Measurements from ENCODE around the gene KHK. TPM values are rescaled to one million over a fixed set of nuclear protein-coding genes. Genes with fewer than 3 reads are reported as not detected.
"Not testable (repeated sequence)": the region's sequence is repeated elsewhere in the genome, so short reads cannot be mapped to it uniquely, and the experiment has no call there.

KHK gene
- total RNA-seq, 8 experiments from 2014 or later: 0.72 to 5.4 (median 3.4) TPM

- 83 to 92% (median 85%) methylated on average over 1 to 2 of the region's 2 CpGs; no CpG with 5 or more reads in 6 of the 10 experiments for WGBS, 10 experiments
- no peak overlapping the region for H3K27ac ChIP-seq
- H3K4me1 ChIP-seq (replicated peaks in 1 of 2): peaks cover 2 to 4% of the 10 kb centered on the region in 2 donors
- no peak overlapping the region for H3K4me3 ChIP-seq
- ATAC-seq (replicated peaks in 6 of 8): no peak
- in situ Hi-C loops (cut with MboI; ENCODE audit: low pct_unique_long_range_greater_than_20kb in 2 of 9, low sequenced_read_pairs in 9 of 9, unreplicated experiment in 9 of 9): loop anchor here in 3 of 9 experiments (10.0 to 25.0 kb wide), 3 partner anchors 109 to 133 kb away; partner anchors contain the start of genes ATRAID (in 1 of the 3), CAD (in 1 of the 3), MAPRE3 (in 1 of the 3) and SLC5A6 (in 1 of the 3)
These were observed 8.8 kb downstream of the KHK start for GRCh38 chr2:27095427-27095744.

- in situ Hi-C loops (cut with MboI; ENCODE audit: low pct_unique_long_range_greater_than_20kb in 2 of 9, low sequenced_read_pairs in 9 of 9, unreplicated experiment in 9 of 9): loop anchor here in 3 of 9 experiments (10.0 to 25.0 kb wide), 3 partner anchors 109 to 134 kb away; partner anchors contain the start of genes ATRAID (in 1 of the 3), CAD (in 1 of the 3), MAPRE3 (in 1 of the 3) and SLC5A6 (in 1 of the 3)
- Histone ChIP-seq H3K4me3 (peak overlapping the region; percentile 8 to 20 (median 18)), H3K27ac (no peak overlapping the region), H3K4me1 (replicated peaks in 1 of 2) (peaks cover 2 to 4% of the 10 kb centered on the region in 2 donors)
- WGBS, 10 experiments: 10 to 100% (median 53%) methylated on average over 1 to 12 of the region's 18 CpGs; no CpG with 5 or more reads in 4 of the 10 experiments
- ATAC-seq (replicated peaks in 6 of 8): peak; percentile 88 to 95 (median 90)
These were observed 9.4 kb downstream of the KHK start for GRCh38 chr2:27095745-27096651.

- in situ Hi-C loops (cut with MboI; ENCODE audit: low pct_unique_long_range_greater_than_20kb in 2 of 9, low sequenced_read_pairs in 9 of 9, unreplicated experiment in 9 of 9): loop anchor here in 3 of 9 experiments (10.0 to 25.0 kb wide), 3 partner anchors 108 to 135 kb away; partner anchors contain the start of genes ATRAID (in 1 of the 3), CAD (in 1 of the 3), MAPRE3 (in 1 of the 3) and SLC5A6 (in 1 of the 3)
- WGBS, 10 experiments: 41 to 76% (median 71%) methylated on average over 1 to 3 of the region's 3 CpGs; no CpG with 5 or more reads in 5 of the 10 experiments
- H3K4me1 ChIP-seq (replicated peaks in 1 of 2): peaks cover 2 to 4% of the 10 kb centered on the region in 2 donors
- no peak overlapping the region for H3K4me3 ChIP-seq
- no peak overlapping the region for H3K27ac ChIP-seq
- no peak for ATAC-seq (replicated peaks in 6 of 8)
These were observed 10.3 kb downstream of the KHK start for GRCh38 chr2:27096748-27097297.

GRCh38 chr2:27097341-27097740, 10.8 kb downstream of the KHK start:
- WGBS, 10 experiments: 49 to 100% (median 93%) methylated on average over 1 to 3 of the region's 14 CpGs; no CpG with 5 or more reads in 6 of the 10 experiments
- in situ Hi-C loops (cut with MboI; ENCODE audit: low pct_unique_long_range_greater_than_20kb in 2 of 9, low sequenced_read_pairs in 9 of 9, unreplicated experiment in 9 of 9): loop anchor here in 3 of 9 experiments (10.0 to 25.0 kb wide), 3 partner anchors 107 to 135 kb away; partner anchors contain the start of genes ATRAID (in 1 of the 3), CAD (in 1 of the 3), MAPRE3 (in 1 of the 3) and SLC5A6 (in 1 of the 3)
- ATAC-seq (replicated peaks in 6 of 8): no peak
- Histone ChIP-seq H3K4me3 (no peak overlapping the region), H3K4me1 (replicated peaks in 1 of 2) (peaks cover 2 to 4% of the 10 kb centered on the region in 2 donors), H3K27ac (no peak overlapping the region)

GRCh38 chr2:27099334-27099955, 12.9 kb downstream of the KHK start:
- no peak for ATAC-seq (replicated peaks in 6 of 8)
- Histone ChIP-seq H3K4me3 (no peak overlapping the region), H3K4me1 (replicated peaks in 1 of 2) (peaks cover 2 to 4% of the 10 kb centered on the region in 2 donors), H3K27ac (no peak overlapping the region)
- in situ Hi-C loops (cut with MboI; ENCODE audit: low pct_unique_long_range_greater_than_20kb in 2 of 9, low sequenced_read_pairs in 9 of 9, unreplicated experiment in 9 of 9): loop anchor here in 3 of 9 experiments (10.0 to 25.0 kb wide), 3 partner anchors 105 to 137 kb away; partner anchors contain the start of genes ATRAID (in 1 of the 3), CAD (in 1 of the 3), MAPRE3 (in 1 of the 3) and SLC5A6 (in 1 of the 3)
- WGBS, 10 experiments: 77 to 100% (median 96%) methylated on average over 1 to 5 of the region's 19 CpGs; no CpG with 5 or more reads in 7 of the 10 experiments

- in situ Hi-C loops (cut with MboI; ENCODE audit: low pct_unique_long_range_greater_than_20kb in 2 of 9, low sequenced_read_pairs in 9 of 9, unreplicated experiment in 9 of 9): loop anchor here in 3 of 9 experiments (25.0 kb wide), 1 partner anchor 187 kb away; the partner anchor contains the start of genes DNAJC5G (in 3 of the 3) and TRIM54 (in 3 of the 3)
- ATAC-seq (replicated peaks in 6 of 8): no peak
- 28 to 89% (median 72%) methylated on average over 1 to 3 of the region's 10 CpGs; no CpG with 5 or more reads in 6 of the 10 experiments for WGBS, 10 experiments
- Histone ChIP-seq H3K4me3 (no peak overlapping the region), H3K27ac (no peak overlapping the region), H3K4me1 (replicated peaks in 1 of 2) (peaks cover 2 to 4% of the 10 kb centered on the region in 2 donors)
These were observed 13.5 kb downstream of the KHK start for GRCh38 chr2:27100036-27100435.

GRCh38 chr2:27102329-27102728, 15.8 kb downstream of the KHK start:
- ATAC-seq (replicated peaks in 6 of 8): no peak
- no peak overlapping the region for H3K27ac ChIP-seq
- WGBS, 10 experiments: no CpG with 5 or more reads among the region's 5 CpGs
- H3K4me1 ChIP-seq (replicated peaks in 1 of 2): no peaks in the 10 kb centered on the region
- H3K4me3 ChIP-seq: no peak overlapping the region
- in situ Hi-C loops (cut with MboI; ENCODE audit: low pct_unique_long_range_greater_than_20kb in 2 of 9, low sequenced_read_pairs in 9 of 9, unreplicated experiment in 9 of 9): loop anchor here in 3 of 9 experiments (25.0 kb wide), 1 partner anchor 185 kb away; the partner anchor contains the start of genes DNAJC5G (in 3 of the 3) and TRIM54 (in 3 of the 3)

GRCh38 chr2:27105981-27106380, 19.4 kb downstream of the KHK start:
- no peaks in the 10 kb centered on the region for H3K4me1 ChIP-seq (replicated peaks in 1 of 2)
- no peak overlapping the region for H3K4me3 ChIP-seq
- no peak for ATAC-seq (replicated peaks in 6 of 8)
- in situ Hi-C loops (cut with MboI; ENCODE audit: low pct_unique_long_range_greater_than_20kb in 2 of 9, low sequenced_read_pairs in 9 of 9, unreplicated experiment in 9 of 9): loop anchor here in 3 of 9 experiments (25.0 kb wide), 1 partner anchor 181 kb away; the partner anchor contains the start of genes DNAJC5G (in 3 of the 3) and TRIM54 (in 3 of the 3)
- H3K27ac ChIP-seq: no peak overlapping the region
- WGBS, 10 experiments: 25 to 100% (median 67%) methylated on average over 1 to 3 of the region's 3 CpGs; no CpG with 5 or more reads in 3 of the 10 experiments

- no peak overlapping the region for H3K4me3 ChIP-seq
- ATAC-seq (replicated peaks in 6 of 8): no peak
- in situ Hi-C loops (cut with MboI; ENCODE audit: low pct_unique_long_range_greater_than_20kb in 2 of 9, low sequenced_read_pairs in 9 of 9, unreplicated experiment in 9 of 9): loop anchor here in 3 of 9 experiments (25.0 kb wide), 1 partner anchor 179 kb away; the partner anchor contains the start of genes DNAJC5G (in 3 of the 3) and TRIM54 (in 3 of the 3)
- H3K27ac ChIP-seq: no peak overlapping the region
- 61 to 100% (median 84%) methylated on average over 2 of the region's 2 CpGs; no CpG with 5 or more reads in 1 of the 10 experiments for WGBS, 10 experiments
- H3K4me1 ChIP-seq (replicated peaks in 1 of 2): no peaks in the 10 kb centered on the region
These were observed 21.6 kb downstream of the KHK start for GRCh38 chr2:27108221-27108620.

GRCh38 chr2:27109083-27109482, 22.5 kb downstream of the KHK start:
- in situ Hi-C loops (cut with MboI; ENCODE audit: low pct_unique_long_range_greater_than_20kb in 2 of 9, low sequenced_read_pairs in 9 of 9, unreplicated experiment in 9 of 9): loop anchor here in 3 of 9 experiments (25.0 kb wide), 1 partner anchor 178 kb away; the partner anchor contains the start of genes DNAJC5G (in 3 of the 3) and TRIM54 (in 3 of the 3)
- Histone ChIP-seq H3K27ac (no peak overlapping the region), H3K4me1 (replicated peaks in 1 of 2) (no peaks in the 10 kb centered on the region), H3K4me3 (no peak overlapping the region)
- no peak for ATAC-seq (replicated peaks in 6 of 8)
- WGBS, 10 experiments: 60 to 100% (median 100%) methylated on average over 1 to 2 of the region's 3 CpGs; no CpG with 5 or more reads in 3 of the 10 experiments

- in situ Hi-C loops (cut with MboI; ENCODE audit: low pct_unique_long_range_greater_than_20kb in 2 of 9, low sequenced_read_pairs in 9 of 9, unreplicated experiment in 9 of 9): loop anchor here in 3 of 9 experiments (25.0 kb wide), 1 partner anchor 177 kb away; the partner anchor contains the start of genes DNAJC5G (in 3 of the 3) and TRIM54 (in 3 of the 3)
- not testable (repeated sequence) for H3K27ac ChIP-seq; H3K4me3 ChIP-seq; H3K4me1 ChIP-seq (replicated peaks in 1 of 2); ATAC-seq (replicated peaks in 6 of 8)
- WGBS, 10 experiments: 67 to 91% (median 81%) methylated on average over 2 to 17 of the region's 24 CpGs
These were observed 24.2 kb downstream of the KHK start for GRCh38 chr2:27110603-27111352.

Data from motor neuron (in vitro differentiated cells).